SK-N-SH treated with all-trans-retinoic acid at 6 μM for 48 hours (cell line): ENCODE measurements around the gene TMEM212.

Experiments
- ATAC-seq: fragments of 200-7000 bp; cut with Tn5 transposase; 3 replicates; pipeline ENCODE4 v1.9.1; 2020; ENCODE audit warnings: mild to moderate bottlenecking, moderate library complexity
- ARNTL ChIP-seq: fragments of 450-650 bp; formaldehyde crosslinking; IDR thresholded peaks from 2 replicates; pipeline ENCODE4 v1.5.0; 2020; ENCODE audit warnings: low read depth, mild to moderate bottlenecking, moderate library complexity, borderline replicate concordance
- BACH2 ChIP-seq: fragments of 250-450 bp; sonication (Bioruptor Pico); IDR thresholded peaks from 2 replicates; pipeline ENCODE4 v1.9.0; 2021; ENCODE audit warnings: mild to moderate bottlenecking, borderline replicate concordance
- CREB5 ChIP-seq: fragments of 250-450 bp; sonication (Bioruptor Pico); IDR thresholded peaks from 2 replicates; pipeline ENCODE4 v1.5.1; 2020; ENCODE audit warnings: low read depth, mild to moderate bottlenecking, moderate library complexity
- CSDC2 ChIP-seq: fragments of 250-450 bp; sonication (Bioruptor Pico); IDR thresholded peaks from 2 replicates; pipeline ENCODE4 v1.5.0; 2020; ENCODE audit warnings: mild to moderate bottlenecking, moderate library complexity
- CSRNP3 ChIP-seq: fragments of 250-450 bp; sonication (Bioruptor Pico); IDR thresholded peaks from 2 replicates; pipeline ENCODE4 v1.5.1; 2021; ENCODE audit warnings: mild to moderate bottlenecking, moderate library complexity
- ISL1 ChIP-seq: fragments of 250-450 bp; sonication (Bioruptor Pico); IDR thresholded peaks from 2 replicates; pipeline ENCODE4 v2.1.2; 2022; ENCODE audit warnings: mild to moderate bottlenecking, moderate library complexity
- OSR1 ChIP-seq: fragments of 250-450 bp; sonication (Bioruptor Pico); IDR thresholded peaks from 2 replicates; pipeline ENCODE4 v1.8.0; 2022; ENCODE audit warnings: moderate library complexity, mild to moderate bottlenecking, inconsistent platforms
- PPARA ChIP-seq: fragments of 250-450 bp; sonication (Bioruptor Pico); IDR thresholded peaks from 2 replicates; pipeline ENCODE4 v1.5.0; 2020; ENCODE audit warnings: mild to moderate bottlenecking, borderline replicate concordance
- RARB ChIP-seq: fragments of 250-450 bp; sonication (Bioruptor Pico); IDR thresholded peaks from 2 replicates; pipeline ENCODE4 v1.8.0; 2021; ENCODE audit warnings: mild to moderate bottlenecking, moderate library complexity
- TCF4 ChIP-seq: fragments of 250-450 bp; sonication (Bioruptor Pico); IDR thresholded peaks from 2 replicates; pipeline ENCODE4 v1.8.0; 2021; ENCODE audit warnings: mild to moderate bottlenecking, moderate library complexity, borderline replicate concordance
- TOX ChIP-seq: fragments of 250-450 bp; sonication (Bioruptor Pico); IDR thresholded peaks from 2 replicates; pipeline ENCODE4 v1.8.0; 2021; ENCODE audit warnings: mild to moderate bottlenecking, moderate library complexity, borderline replicate concordance
- ZC3H10 ChIP-seq: fragments of 250-450 bp; sonication (Bioruptor Pico); IDR thresholded peaks from 2 replicates; pipeline ENCODE4 v1.5.1; 2021; ENCODE audit warnings: mild to moderate bottlenecking, moderate library complexity
- ZFP3 ChIP-seq: fragments of 250-450 bp; sonication (Bioruptor Pico); IDR thresholded peaks from 2 replicates; pipeline ENCODE4 v1.5.0; 2020; ENCODE audit warnings: mild to moderate bottlenecking, moderate library complexity
- ZFP30 ChIP-seq: fragments of 450-650 bp; formaldehyde crosslinking; IDR thresholded peaks from 2 replicates; pipeline ENCODE4 v1.5.0; 2022; ENCODE audit warnings: mild to moderate bottlenecking, moderate library complexity
- ZNF565 ChIP-seq: fragments of 450-650 bp; formaldehyde crosslinking; conservative IDR thresholded peaks from 2 replicates; pipeline ENCODE4 v1.5.0; 2020; ENCODE audit warnings: low read depth, mild to moderate bottlenecking, moderate library complexity
- ZNF70 ChIP-seq: fragments of 450-650 bp; formaldehyde crosslinking; IDR thresholded peaks from 2 replicates; pipeline ENCODE4 v1.5.0; 2020; ENCODE audit warnings: mild to moderate bottlenecking, moderate library complexity
- ZNF8 ChIP-seq: fragments of 450-650 bp; formaldehyde crosslinking; IDR thresholded peaks from 2 replicates; pipeline ENCODE4 v1.5.0; 2020; ENCODE audit warnings: mild to moderate bottlenecking, moderate library complexity
- TF ChIP-seq, protein P1 (sequence below): fragments of 250-450 bp; sonication (Bioruptor Pico); IDR thresholded peaks from 2 replicates; pipeline ENCODE4 v1.8.0; 2021; ENCODE audit warnings: low read depth, mild to moderate bottlenecking, moderate library complexity, borderline replicate concordance
- TF ChIP-seq, protein P2 (sequence below): fragments of 250-450 bp; sonication (Bioruptor Pico); IDR thresholded peaks from 2 replicates; pipeline ENCODE4 v1.8.0; 2020; ENCODE audit warnings: mild to moderate bottlenecking, moderate library complexity, borderline replicate concordance
- TF ChIP-seq, protein P3 (sequence below): fragments of 250-450 bp; sonication (Bioruptor Pico); IDR thresholded peaks from 2 replicates; pipeline ENCODE4 v1.5.0; 2020; ENCODE audit warnings: mild to moderate bottlenecking, moderate library complexity

TMEM212 gene

GRCh38 chr3:171811913-171812335 lies 31.2 kb upstream of the TMEM212 start (continued):
- TF ChIP-seq, protein P1, sequence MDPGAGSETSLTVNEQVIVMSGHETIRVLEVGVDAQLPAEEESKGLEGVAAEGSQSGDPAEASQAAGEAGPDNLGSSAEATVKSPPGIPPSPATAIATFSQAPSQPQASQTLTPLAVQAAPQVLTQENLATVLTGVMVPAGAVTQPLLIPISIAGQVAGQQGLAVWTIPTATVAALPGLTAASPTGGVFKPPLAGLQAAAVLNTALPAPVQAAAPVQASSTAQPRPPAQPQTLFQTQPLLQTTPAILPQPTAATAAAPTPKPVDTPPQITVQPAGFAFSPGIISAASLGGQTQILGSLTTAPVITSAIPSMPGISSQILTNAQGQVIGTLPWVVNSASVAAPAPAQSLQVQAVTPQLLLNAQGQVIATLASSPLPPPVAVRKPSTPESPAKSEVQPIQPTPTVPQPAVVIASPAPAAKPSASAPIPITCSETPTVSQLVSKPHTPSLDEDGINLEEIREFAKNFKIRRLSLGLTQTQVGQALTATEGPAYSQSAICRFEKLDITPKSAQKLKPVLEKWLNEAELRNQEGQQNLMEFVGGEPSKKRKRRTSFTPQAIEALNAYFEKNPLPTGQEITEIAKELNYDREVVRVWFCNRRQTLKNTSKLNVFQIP (CRISPR knock-in tag): 0 out of 2 replicates have a peak, but pooled peaks have one; percentile 60

GRCh38 chr3:171812811-171813210 lies 30.3 kb upstream of the TMEM212 start:
- no peak for ATAC-seq

DNA sequence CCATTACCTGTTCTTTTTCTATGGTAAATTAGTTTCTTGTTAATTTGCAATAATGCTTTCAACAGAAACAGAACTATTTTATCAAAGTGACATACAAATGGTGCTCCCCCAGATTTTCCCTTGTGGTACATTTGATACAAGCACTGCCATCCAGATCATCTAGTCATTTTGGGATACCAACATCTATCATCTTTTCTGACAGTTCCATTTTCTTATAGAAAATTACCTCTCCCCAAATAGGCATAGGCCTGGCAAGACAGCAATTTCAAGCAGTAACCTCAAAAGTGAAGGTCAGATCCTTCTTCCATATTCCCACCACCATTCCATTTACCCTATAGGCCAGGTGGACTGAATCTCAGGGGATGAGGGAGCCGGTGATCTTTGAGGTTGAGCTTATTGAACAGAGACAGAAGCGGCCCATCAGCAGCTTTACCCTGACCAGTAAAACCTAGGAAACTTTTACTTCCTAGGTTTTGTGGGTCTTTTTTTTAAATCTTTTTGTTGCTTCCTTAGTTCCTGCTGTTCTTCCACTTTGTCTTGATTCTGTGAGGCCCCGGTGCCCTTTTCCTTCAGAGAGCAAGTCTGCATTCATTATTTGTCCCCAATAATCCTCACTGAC lies 29.8 kb upstream of the TMEM212 start:
- ATAC-seq: no peak
- no peak for TF ChIP-seq ARNTL
- TF ChIP-seq CREB5 (CRISPR knock-in tag): no peak
- TF ChIP-seq ZFP3 (CRISPR knock-in tag): no peak
- no peak for TF ChIP-seq ZC3H10 (CRISPR knock-in tag)
- TF ChIP-seq, protein P1 (CRISPR knock-in tag): no peak
- TF ChIP-seq CSRNP3 (CRISPR knock-in tag): no peak
- no peak for TF ChIP-seq TCF4 (CRISPR knock-in tag)
- TF ChIP-seq, all 23 proteins: peak for 0

More at GRCh38 chr3:171812811-171813210, 30.3 kb upstream of the TMEM212 start:
- TF ChIP-seq CSDC2 (CRISPR knock-in tag) (no peak), ZNF8 (no peak), OSR1 (CRISPR knock-in tag) (no peak), ZFP30 (CRISPR knock-in tag) (no peak), TOX (CRISPR knock-in tag) (no peak), RARB (CRISPR knock-in tag) (no peak), ZNF70 (CRISPR knock-in tag) (no peak), CREB5 (CRISPR knock-in tag) (no peak), BACH2 (CRISPR knock-in tag) (no peak), ARNTL (no peak), ZNF565 (CRISPR knock-in tag) (no peak), ISL1 (CRISPR knock-in tag) (no peak), PPARA (CRISPR knock-in tag) (no peak), ZFP3 (CRISPR knock-in tag) (no peak)
- TF ChIP-seq, protein P2, sequence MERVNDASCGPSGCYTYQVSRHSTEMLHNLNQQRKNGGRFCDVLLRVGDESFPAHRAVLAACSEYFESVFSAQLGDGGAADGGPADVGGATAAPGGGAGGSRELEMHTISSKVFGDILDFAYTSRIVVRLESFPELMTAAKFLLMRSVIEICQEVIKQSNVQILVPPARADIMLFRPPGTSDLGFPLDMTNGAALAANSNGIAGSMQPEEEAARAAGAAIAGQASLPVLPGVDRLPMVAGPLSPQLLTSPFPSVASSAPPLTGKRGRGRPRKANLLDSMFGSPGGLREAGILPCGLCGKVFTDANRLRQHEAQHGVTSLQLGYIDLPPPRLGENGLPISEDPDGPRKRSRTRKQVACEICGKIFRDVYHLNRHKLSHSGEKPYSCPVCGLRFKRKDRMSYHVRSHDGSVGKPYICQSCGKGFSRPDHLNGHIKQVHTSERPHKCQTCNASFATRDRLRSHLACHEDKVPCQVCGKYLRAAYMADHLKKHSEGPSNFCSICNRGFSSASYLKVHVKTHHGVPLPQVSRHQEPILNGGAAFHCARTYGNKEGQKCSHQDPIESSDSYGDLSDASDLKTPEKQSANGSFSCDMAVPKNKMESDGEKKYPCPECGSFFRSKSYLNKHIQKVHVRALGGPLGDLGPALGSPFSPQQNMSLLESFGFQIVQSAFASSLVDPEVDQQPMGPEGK: no peak
- TF ChIP-seq, protein P3, sequence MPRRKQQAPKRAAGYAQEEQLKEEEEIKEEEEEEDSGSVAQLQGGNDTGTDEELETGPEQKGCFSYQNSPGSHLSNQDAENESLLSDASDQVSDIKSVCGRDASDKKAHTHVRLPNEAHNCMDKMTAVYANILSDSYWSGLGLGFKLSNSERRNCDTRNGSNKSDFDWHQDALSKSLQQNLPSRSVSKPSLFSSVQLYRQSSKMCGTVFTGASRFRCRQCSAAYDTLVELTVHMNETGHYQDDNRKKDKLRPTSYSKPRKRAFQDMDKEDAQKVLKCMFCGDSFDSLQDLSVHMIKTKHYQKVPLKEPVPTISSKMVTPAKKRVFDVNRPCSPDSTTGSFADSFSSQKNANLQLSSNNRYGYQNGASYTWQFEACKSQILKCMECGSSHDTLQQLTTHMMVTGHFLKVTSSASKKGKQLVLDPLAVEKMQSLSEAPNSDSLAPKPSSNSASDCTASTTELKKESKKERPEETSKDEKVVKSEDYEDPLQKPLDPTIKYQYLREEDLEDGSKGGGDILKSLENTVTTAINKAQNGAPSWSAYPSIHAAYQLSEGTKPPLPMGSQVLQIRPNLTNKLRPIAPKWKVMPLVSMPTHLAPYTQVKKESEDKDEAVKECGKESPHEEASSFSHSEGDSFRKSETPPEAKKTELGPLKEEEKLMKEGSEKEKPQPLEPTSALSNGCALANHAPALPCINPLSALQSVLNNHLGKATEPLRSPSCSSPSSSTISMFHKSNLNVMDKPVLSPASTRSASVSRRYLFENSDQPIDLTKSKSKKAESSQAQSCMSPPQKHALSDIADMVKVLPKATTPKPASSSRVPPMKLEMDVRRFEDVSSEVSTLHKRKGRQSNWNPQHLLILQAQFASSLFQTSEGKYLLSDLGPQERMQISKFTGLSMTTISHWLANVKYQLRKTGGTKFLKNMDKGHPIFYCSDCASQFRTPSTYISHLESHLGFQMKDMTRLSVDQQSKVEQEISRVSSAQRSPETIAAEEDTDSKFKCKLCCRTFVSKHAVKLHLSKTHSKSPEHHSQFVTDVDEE (CRISPR knock-in tag): no peak
